Measurements from ENCODE around the gene NEAT1.

Gene NEAT1

GRCh38 chr11:65398362-65398910 lies 24.2 kb upstream of the NEAT1 start:
- no peaks in the 10 kb centered on the region for H3K27me3 ChIP-seq (ENCODE audit: control insufficient read depth in 3 of 3, insufficient read depth in 3 of 3, low read depth in 1 of 3, low read length in 3 of 3)
- H3K36me3 ChIP-seq (replicated peaks in 1 of 2; ENCODE audit: control insufficient read depth in 2 of 2, insufficient read depth in 2 of 2, low read length in 2 of 2), result peaks cover 12 to 34% of the 10 kb centered on the region in 2 donors
- H3K27ac ChIP-seq (replicated peaks; ENCODE audit: low read length), result no peak overlapping the region
- no peak for DNase-seq (ENCODE audit: low spot score)
- H3K4ac ChIP-seq (ENCODE audit: low read length), result no peak overlapping the region
- no peaks in the 10 kb centered on the region for H3K9me3 ChIP-seq (replicated peaks in 1 of 2; ENCODE audit: control insufficient read depth in 2 of 2, insufficient read depth in 1 of 2, low read depth in 1 of 2, low read length in 2 of 2)
- no peak overlapping the region for H2AFZ ChIP-seq (ENCODE audit: low read length)
- H3K4me3 ChIP-seq (ENCODE audit: low read length in 2 of 2), result no peak overlapping the region
- no peak overlapping the region for H2BK15ac ChIP-seq (ENCODE audit: low read length)
- no peak overlapping the region for H4K8ac ChIP-seq (ENCODE audit: low read depth, low read length)
- no peak overlapping the region for H3K4me2 ChIP-seq (ENCODE audit: insufficient read depth, low read length, poor library complexity, severe bottlenecking)
- H3K14ac ChIP-seq (ENCODE audit: low read length), result no peak overlapping the region
- WGBS, 2 donors (ENCODE audit: extremely low coverage in 2 of 2, insufficient read length in 2 of 2, insufficient replicate concordance in 1 of 2), result no CpG with 5 or more reads among the region's 16 CpGs
- no peak overlapping the region for H4K91ac ChIP-seq (ENCODE audit: low read depth, low read length, poor library complexity)
- H3K18ac ChIP-seq (ENCODE audit: low read length), result no peak overlapping the region
- H2BK12ac ChIP-seq (ENCODE audit: low read length), result no peak overlapping the region
- H2AK5ac ChIP-seq (ENCODE audit: low read depth, low read length), result no peak overlapping the region
- H3K4me1 ChIP-seq (ENCODE audit: control insufficient read depth in 2 of 2, insufficient read depth in 1 of 2, low read depth in 1 of 2, low read length in 2 of 2), result peaks cover 0 to 2% of the 10 kb centered on the region in 2 donors
- H2BK120ac ChIP-seq (ENCODE audit: low read depth, low read length), result no peak overlapping the region
- no peak overlapping the region for H2BK5ac ChIP-seq (ENCODE audit: low read length)
- H3K23ac ChIP-seq (ENCODE audit: low read depth, low read length, poor library complexity), result peak overlapping the region; percentile 43
- H3K9ac ChIP-seq (ENCODE audit: low read depth, low read length, poor library complexity), result peak overlapping the region; percentile 44
- peaks cover 13% of the 10 kb centered on the region for H3K79me1 ChIP-seq (ENCODE audit: low read depth, low read length)

GRCh38 chr11:65399249-65399648 lies 23.3 kb upstream of the NEAT1 start:
- Histone ChIP-seq H3K4me2 (ENCODE audit: insufficient read depth, low read length, poor library complexity, severe bottlenecking) (no peak overlapping the region), H3K36me3 (replicated peaks in 1 of 2; ENCODE audit: control insufficient read depth in 2 of 2, insufficient read depth in 2 of 2, low read length in 2 of 2) (peaks cover 12 to 41% of the 10 kb centered on the region in 2 donors), H4K8ac (ENCODE audit: low read depth, low read length) (no peak overlapping the region), H3K9me3 (replicated peaks in 1 of 2; ENCODE audit: control insufficient read depth in 2 of 2, insufficient read depth in 1 of 2, low read depth in 1 of 2, low read length in 2 of 2) (no peaks in the 10 kb centered on the region), H2BK120ac (ENCODE audit: low read depth, low read length) (no peak overlapping the region), H3K27ac (replicated peaks; ENCODE audit: low read length) (no peak overlapping the region), H3K14ac (ENCODE audit: low read length) (no peak overlapping the region), H2BK5ac (ENCODE audit: low read length) (no peak overlapping the region), H2AFZ (ENCODE audit: low read length) (no peak overlapping the region), H3K27me3 (ENCODE audit: control insufficient read depth in 3 of 3, insufficient read depth in 3 of 3, low read depth in 1 of 3, low read length in 3 of 3) (no peaks in the 10 kb centered on the region), H4K91ac (ENCODE audit: low read depth, low read length, poor library complexity) (no peak overlapping the region), H3K79me1 (ENCODE audit: low read depth, low read length) (peaks cover 8% of the 10 kb centered on the region), H3K4me3 (ENCODE audit: low read length in 2 of 2) (no peak overlapping the region), H3K4ac (ENCODE audit: low read length) (no peak overlapping the region), H3K18ac (ENCODE audit: low read length) (peak overlapping the region; percentile 28), H2BK12ac (ENCODE audit: low read length) (no peak overlapping the region), H2AK5ac (ENCODE audit: low read depth, low read length) (no peak overlapping the region), H2BK15ac (ENCODE audit: low read length) (no peak overlapping the region), H3K23ac (ENCODE audit: low read depth, low read length, poor library complexity) (no peak overlapping the region), H3K4me1 (ENCODE audit: control insufficient read depth in 2 of 2, insufficient read depth in 1 of 2, low read depth in 1 of 2, low read length in 2 of 2) (peaks cover 0 to 2% of the 10 kb centered on the region in 2 donors), H3K9ac (ENCODE audit: low read depth, low read length, poor library complexity) (no peak overlapping the region)
- no CpG with 5 or more reads among the region's 13 CpGs for WGBS, 2 donors (ENCODE audit: extremely low coverage in 2 of 2, insufficient read length in 2 of 2, insufficient replicate concordance in 1 of 2)
- DNase-seq (ENCODE audit: low spot score), result no peak

DNA sequence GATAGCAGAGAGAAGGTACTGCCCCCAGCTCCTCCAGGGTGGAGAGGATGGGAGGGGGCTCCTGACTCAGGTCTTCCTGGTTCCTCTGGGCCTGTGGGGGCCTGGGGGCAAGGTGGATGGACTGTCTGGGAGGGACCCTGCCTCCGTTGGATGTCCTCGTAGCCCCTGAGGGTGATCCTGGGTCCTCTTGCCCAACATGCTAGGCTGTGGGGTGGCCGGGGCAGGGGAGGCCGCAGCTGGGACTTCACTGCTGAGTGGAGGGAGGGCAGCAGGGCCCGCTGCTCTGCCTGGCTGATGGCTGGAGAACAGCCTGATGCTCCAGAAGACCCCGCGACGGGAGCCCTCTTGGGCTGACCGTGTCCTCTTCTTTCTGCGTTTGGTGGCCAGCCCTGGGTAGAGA lies 22.8 kb upstream of the NEAT1 start:
- Histone ChIP-seq H2BK12ac (ENCODE audit: low read length) (no peak overlapping the region), H3K14ac (ENCODE audit: low read length) (peak overlapping the region; percentile 76), H2AK5ac (ENCODE audit: low read depth, low read length) (no peak overlapping the region), H3K4ac (ENCODE audit: low read length) (no peak overlapping the region), H3K23ac (ENCODE audit: low read depth, low read length, poor library complexity) (peak overlapping the region; percentile 55), H3K18ac (ENCODE audit: low read length) (no peak overlapping the region), H2BK15ac (ENCODE audit: low read length) (no peak overlapping the region), H3K4me1 (ENCODE audit: control insufficient read depth in 2 of 2, insufficient read depth in 1 of 2, low read depth in 1 of 2, low read length in 2 of 2) (peaks cover 0 to 2% of the 10 kb centered on the region in 2 donors), H2BK120ac (ENCODE audit: low read depth, low read length) (no peak overlapping the region), H3K27me3 (ENCODE audit: control insufficient read depth in 3 of 3, insufficient read depth in 3 of 3, low read depth in 1 of 3, low read length in 3 of 3) (no peaks in the 10 kb centered on the region), H3K9me3 (replicated peaks in 1 of 2; ENCODE audit: control insufficient read depth in 2 of 2, insufficient read depth in 1 of 2, low read depth in 1 of 2, low read length in 2 of 2) (no peaks in the 10 kb centered on the region), H2AFZ (ENCODE audit: low read length) (no peak overlapping the region), H3K4me2 (ENCODE audit: insufficient read depth, low read length, poor library complexity, severe bottlenecking) (no peak overlapping the region), H2BK5ac (ENCODE audit: low read length) (no peak overlapping the region), H3K36me3 (replicated peaks in 1 of 2; ENCODE audit: control insufficient read depth in 2 of 2, insufficient read depth in 2 of 2, low read length in 2 of 2) (peaks cover 12 to 39% of the 10 kb centered on the region in 2 donors), H3K4me3 (ENCODE audit: low read length in 2 of 2) (no peak overlapping the region), H4K91ac (ENCODE audit: low read depth, low read length, poor library complexity) (no peak overlapping the region), H4K8ac (ENCODE audit: low read depth, low read length) (no peak overlapping the region), H3K79me1 (ENCODE audit: low read depth, low read length) (peaks cover 8% of the 10 kb centered on the region), H3K27ac (replicated peaks; ENCODE audit: low read length) (no peak overlapping the region), H3K9ac (ENCODE audit: low read depth, low read length, poor library complexity) (no peak overlapping the region)
- no CpG with 5 or more reads among the region's 10 CpGs for WGBS, 2 donors (ENCODE audit: extremely low coverage in 2 of 2, insufficient read length in 2 of 2, insufficient replicate concordance in 1 of 2)
- no peak for DNase-seq (ENCODE audit: low spot score)

- Histone ChIP-seq H2AK5ac (ENCODE audit: low read depth, low read length) (no peak overlapping the region), H2BK120ac (ENCODE audit: low read depth, low read length) (no peak overlapping the region), H2BK15ac (ENCODE audit: low read length) (no peak overlapping the region), H2AFZ (ENCODE audit: low read length) (no peak overlapping the region), H4K91ac (ENCODE audit: low read depth, low read length, poor library complexity) (no peak overlapping the region), H2BK5ac (ENCODE audit: low read length) (no peak overlapping the region), H3K9ac (ENCODE audit: low read depth, low read length, poor library complexity) (no peak overlapping the region), H3K27me3 (ENCODE audit: control insufficient read depth in 3 of 3, insufficient read depth in 3 of 3, low read depth in 1 of 3, low read length in 3 of 3) (no peaks in the 10 kb centered on the region), H3K9me3 (replicated peaks in 1 of 2; ENCODE audit: control insufficient read depth in 2 of 2, insufficient read depth in 1 of 2, low read depth in 1 of 2, low read length in 2 of 2) (no peaks in the 10 kb centered on the region), H2BK12ac (ENCODE audit: low read length) (peak overlapping the region; percentile 22), H3K36me3 (replicated peaks in 1 of 2; ENCODE audit: control insufficient read depth in 2 of 2, insufficient read depth in 2 of 2, low read length in 2 of 2) (peaks cover 14 to 43% of the 10 kb centered on the region in 2 donors), H3K18ac (ENCODE audit: low read length) (no peak overlapping the region), H3K4me3 (ENCODE audit: low read length in 2 of 2) (no peak overlapping the region), H3K14ac (ENCODE audit: low read length) (peak overlapping the region; percentile 76), H3K27ac (replicated peaks; ENCODE audit: low read length) (no peak overlapping the region), H3K4me2 (ENCODE audit: insufficient read depth, low read length, poor library complexity, severe bottlenecking) (no peak overlapping the region), H3K4me1 (ENCODE audit: control insufficient read depth in 2 of 2, insufficient read depth in 1 of 2, low read depth in 1 of 2, low read length in 2 of 2) (peaks cover 0 to 2% of the 10 kb centered on the region in 2 donors), H4K8ac (ENCODE audit: low read depth, low read length) (no peak overlapping the region), H3K4ac (ENCODE audit: low read length) (no peak overlapping the region), H3K79me1 (ENCODE audit: low read depth, low read length) (peaks cover 8% of the 10 kb centered on the region), H3K23ac (ENCODE audit: low read depth, low read length, poor library complexity) (no peak overlapping the region)
- WGBS, 2 donors (ENCODE audit: extremely low coverage in 2 of 2, insufficient read length in 2 of 2, insufficient replicate concordance in 1 of 2), result no CpG with 5 or more reads among the region's 17 CpGs
- no peak for DNase-seq (ENCODE audit: low spot score)
Measured at GRCh38 chr11:65400307-65401072, 22.1 kb upstream of the NEAT1 start.

All from neuronal stem cell (in vitro differentiated cells).